HG02678 (cell line): Measurements from ENCODE around the gene ANAPC7.
A peak's percentile ranks its signal among the peaks of the same experiment; 100 is the strongest.
"Not testable (repeated sequence)": the region's sequence is repeated elsewhere in the genome, so short reads cannot be mapped to it uniquely, and the experiment has no call there.

Experiments
- ATAC-seq: cut with Tn5 transposase; IDR thresholded peaks from one replicate; pipeline ENCODE4 v1.9.1; 2021; ENCODE audit warnings: mild to moderate bottlenecking, moderate library complexity; ENCODE audit not compliant: unreplicated experiment

Gene ANAPC7

DNA sequence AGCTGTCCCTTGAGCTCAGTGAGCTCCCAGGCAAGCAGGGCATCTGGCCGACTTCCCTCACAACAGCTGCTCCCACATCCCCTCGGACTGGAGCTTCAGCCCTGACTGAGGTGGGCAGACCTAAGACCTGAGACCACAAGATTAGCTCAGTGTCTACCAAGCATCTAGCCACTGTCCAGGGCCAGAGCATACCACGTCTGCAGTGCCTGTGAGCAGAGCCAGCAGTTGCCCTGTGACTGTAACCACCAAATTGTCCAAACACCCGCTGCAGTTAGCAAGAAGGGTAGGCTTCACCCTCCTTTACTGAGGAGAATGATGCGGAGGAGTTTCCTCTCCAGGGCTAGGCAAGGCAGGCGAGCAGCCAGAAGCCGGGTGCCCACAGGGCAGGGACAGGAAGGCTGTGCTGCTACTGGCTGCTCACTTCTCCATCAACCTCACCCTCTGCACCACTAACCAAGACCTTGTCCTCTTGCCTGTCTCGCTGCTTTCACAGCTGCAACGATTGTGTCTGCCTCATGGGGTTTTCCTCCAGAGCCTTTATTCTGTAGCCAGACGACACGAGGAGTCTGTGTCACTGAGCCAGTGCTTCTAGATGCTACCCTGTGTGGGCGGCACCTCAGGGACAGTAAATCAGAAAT is 53.9 kb downstream of the ANAPC7 start:
- peak; percentile 50 for ATAC-seq

DNA sequence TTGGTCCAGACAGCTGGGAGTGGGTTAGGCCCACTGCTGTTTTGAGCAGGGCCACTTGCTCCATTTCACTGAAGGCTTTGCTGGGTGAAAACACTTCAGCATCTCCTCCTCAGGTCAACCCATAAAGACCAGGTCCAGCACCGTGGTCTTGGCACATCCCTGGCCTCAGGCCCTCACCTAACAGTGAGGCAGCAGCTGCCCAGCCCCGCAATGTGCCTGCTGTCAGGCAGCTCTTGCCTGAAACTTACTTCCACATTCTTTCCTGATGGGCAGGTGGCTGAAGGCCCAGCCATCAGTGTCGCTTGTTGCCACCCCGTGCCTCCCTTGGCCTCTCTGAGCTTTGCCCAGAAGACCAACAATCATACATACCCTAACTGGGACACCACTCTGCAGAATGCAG is 54.4 kb downstream of the ANAPC7 start:
- ATAC-seq, result no peak

DNA sequence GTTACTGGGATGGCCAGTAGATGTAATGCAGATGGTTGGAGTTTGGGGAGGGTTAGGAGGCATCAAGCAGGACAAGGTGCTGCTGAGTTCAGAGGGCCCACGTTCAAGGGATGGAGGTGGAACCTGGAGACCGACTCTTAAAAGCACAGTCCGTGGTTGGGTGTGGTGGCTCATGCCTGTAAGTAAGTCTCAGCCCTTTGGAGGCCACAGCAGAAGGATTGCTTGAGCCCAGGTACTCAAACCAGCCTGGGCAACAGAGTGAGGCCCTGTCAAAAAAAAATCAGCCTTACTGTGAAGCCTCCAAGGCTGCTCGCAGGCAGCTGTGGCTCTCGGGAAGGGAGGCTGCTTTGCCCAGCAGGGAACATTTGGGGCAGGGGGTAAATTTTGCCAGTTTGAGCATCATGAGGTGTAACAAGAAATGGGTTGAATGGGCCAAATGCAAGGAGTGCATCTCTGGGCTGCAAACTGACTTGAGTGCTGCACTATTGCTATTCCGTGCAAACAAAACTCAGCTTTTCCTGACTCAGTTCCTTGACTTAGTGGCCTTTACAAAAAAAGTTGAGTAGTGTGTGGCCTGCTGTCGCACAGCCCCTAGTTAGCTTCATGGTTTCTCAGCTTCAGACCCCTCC is 55.0 kb downstream of the ANAPC7 start:
- no peak for ATAC-seq

DNA sequence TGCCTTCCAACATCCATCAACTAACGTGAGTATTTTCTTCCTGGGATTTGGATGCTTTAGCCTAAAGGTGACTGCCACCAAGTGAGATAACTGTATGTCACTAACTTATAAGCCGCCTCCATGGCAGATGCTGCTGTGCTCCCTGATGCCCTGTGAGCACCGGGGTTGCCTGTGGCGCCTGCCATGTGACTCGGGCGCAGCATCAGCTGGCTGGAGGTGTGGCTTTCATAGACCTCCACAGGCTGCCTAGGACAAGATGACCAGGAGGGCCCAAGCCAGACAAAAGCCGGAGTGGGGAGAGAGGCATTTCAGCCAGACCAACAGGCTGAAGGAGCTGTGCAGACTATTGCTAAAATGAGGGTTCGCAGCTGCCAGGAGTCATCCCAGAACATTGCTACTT is 55.7 kb downstream of the ANAPC7 start:
- no peak for ATAC-seq

DNA sequence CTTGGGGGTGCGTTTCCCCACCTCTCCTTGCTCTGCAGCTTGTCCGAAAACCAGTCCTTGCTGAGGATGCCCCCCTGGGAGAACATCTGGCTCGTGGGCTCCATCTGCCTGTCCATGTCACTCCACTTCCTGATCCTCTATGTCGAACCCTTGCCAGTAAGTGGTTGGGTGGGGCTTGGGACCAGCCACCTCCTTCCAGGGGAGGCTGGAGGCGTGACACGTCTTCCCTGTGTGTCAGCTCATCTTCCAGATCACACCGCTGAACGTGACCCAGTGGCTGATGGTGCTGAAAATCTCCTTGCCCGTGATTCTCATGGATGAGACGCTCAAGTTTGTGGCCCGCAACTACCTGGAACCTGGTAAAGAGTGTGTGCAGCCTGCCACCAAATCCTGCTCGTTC is 57.5 kb downstream of the ANAPC7 start:
- ATAC-seq, result no peak

DNA sequence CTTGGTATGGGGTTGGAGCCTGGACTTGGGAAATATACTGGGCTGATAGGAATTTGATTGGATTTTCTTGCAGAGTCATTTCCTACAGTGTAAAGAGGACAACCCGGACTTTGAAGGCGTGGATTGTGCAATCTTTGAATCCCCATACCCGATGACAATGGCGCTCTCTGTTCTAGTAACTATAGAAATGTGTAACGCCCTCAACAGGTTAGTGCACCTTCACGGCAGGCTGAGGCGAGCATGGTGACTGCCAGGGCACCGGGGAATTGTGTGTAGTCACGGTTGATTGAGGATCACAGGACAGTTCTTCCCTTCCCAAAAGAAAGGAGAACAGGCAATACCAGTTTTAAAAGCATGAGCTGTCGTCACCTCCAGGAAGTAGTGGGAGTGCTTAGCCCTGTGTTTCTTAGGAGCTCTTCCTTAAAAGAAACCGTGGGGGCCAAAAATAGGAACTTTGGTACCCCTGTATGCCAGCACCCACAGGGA is 58.3 kb downstream of the ANAPC7 start:
- no peak for ATAC-seq

DNA sequence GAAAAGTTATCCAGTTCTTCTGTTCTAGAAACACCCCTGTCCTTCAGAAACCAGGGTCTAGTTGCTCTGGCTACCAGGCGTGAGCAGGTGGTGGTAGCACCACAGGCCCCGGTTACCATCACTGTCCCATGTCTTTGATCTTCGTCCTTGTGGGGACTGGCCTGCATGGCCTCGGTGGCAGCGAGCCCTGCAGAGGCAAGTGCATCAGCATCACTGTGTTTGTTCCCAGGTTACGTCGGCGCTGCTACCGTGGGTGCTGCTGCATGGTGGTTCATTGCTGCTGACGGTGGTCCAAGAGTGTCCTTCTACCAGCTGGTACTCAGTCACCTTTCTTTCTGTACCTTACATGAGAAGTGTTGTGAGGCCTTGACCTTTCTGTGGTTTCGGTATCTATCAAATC is 58.9 kb downstream of the ANAPC7 start:
- no peak for ATAC-seq

DNA sequence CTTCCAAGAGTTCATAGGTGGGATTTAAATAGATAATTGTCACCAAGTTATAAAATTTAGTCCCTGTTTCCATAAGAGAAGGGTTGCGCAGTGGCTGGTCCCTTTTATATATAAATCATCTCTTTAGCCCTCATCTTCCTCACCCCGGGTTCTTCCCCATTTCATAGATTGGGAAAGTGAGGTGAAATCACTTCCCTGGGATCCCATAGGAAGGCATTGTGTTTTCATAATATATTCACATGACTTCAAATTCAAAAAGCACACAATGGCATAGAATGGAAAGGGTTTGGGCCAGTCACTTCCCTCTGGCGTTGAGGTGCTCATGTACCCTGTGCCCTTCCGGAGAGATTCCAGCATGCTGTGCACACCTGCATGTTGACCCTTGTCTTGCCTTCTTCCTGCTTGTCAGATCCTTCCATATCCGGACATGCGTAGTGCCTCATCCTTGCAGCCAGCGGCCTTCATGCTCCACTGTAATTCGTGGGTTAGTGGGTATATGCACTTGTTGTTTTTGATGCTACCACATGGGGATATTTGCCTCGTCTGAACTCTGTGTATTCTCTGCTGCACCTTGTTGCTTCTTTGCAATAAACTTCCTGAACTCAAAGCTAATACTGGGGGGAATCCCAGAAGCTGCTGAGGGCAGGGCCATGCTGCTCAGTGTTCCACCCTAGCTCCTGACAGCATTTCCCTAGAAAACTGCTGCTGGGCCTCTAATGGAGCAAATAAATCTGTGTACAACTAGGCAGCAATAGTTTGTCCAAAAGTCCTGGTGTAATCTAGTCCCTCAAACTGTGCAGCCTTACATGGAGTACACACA is 59.6 kb downstream of the ANAPC7 start:
- ATAC-seq, result no peak

DNA sequence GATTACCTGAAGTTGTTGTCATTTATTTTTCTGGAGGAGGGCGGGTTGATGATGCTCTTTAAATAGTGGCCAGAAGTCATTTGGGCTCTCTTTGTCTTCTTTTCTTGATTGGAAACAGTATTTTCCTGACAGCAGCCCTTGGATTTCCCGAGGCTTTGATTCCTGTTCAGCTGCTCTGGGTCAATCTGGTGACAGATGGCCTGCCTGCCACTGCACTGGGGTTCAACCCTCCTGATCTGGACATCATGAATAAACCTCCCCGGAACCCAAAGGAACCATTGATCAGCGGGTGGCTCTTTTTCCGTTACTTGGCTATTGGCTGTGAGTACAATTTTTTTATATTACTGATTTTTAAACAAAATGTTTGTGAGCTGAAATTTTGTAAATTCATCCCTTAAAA is 60.4 kb downstream of the ANAPC7 start:
- ATAC-seq, result no peak

DNA sequence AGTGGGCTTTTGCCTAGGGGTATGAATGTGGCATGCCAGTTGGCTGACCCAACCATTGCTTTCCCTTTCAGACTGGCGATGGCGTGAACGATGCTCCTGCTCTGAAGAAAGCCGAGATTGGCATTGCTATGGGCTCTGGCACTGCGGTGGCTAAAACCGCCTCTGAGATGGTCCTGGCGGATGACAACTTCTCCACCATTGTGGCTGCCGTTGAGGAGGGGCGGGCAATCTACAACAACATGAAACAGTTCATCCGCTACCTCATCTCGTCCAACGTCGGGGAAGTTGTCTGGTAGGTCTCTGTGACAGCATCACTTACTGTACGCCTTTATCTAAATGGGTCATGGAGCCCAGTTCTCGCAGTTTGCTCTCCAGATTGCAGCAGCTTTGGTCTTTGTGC is 61.4 kb downstream of the ANAPC7 start:
- ATAC-seq, result no peak

DNA sequence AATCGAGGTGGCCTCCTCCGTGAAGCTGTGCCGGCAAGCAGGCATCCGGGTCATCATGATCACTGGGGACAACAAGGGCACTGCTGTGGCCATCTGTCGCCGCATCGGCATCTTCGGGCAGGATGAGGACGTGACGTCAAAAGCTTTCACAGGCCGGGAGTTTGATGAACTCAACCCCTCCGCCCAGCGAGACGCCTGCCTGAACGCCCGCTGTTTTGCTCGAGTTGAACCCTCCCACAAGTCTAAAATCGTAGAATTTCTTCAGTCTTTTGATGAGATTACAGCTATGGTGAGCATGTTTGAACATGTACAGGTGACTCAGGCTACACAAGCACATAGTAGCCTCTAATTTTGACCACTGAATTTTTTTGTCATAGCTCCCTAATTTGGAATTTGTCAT is 62.8 kb downstream of the ANAPC7 start:
- ATAC-seq, result no peak

DNA sequence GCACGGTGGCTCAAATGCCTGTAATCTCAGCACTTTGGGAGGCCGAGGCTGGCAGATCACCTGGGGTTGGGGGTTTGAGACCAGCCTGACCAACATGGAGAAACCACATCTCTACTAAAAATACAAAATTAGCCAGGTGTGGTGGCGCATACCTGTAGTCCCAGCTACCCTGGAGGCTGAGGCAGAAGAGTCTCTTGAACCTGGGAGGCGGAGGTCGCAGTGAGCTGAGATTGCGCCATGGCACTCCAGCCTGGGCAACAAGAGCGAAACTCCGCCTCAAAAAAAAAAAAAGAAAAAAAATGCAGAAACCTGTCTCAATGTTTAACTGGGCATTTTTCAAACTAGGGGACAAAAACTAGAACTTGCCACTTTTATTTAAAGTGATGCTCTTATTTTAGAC is 63.2 kb downstream of the ANAPC7 start:
- ATAC-seq, result not testable (repeated sequence)

DNA sequence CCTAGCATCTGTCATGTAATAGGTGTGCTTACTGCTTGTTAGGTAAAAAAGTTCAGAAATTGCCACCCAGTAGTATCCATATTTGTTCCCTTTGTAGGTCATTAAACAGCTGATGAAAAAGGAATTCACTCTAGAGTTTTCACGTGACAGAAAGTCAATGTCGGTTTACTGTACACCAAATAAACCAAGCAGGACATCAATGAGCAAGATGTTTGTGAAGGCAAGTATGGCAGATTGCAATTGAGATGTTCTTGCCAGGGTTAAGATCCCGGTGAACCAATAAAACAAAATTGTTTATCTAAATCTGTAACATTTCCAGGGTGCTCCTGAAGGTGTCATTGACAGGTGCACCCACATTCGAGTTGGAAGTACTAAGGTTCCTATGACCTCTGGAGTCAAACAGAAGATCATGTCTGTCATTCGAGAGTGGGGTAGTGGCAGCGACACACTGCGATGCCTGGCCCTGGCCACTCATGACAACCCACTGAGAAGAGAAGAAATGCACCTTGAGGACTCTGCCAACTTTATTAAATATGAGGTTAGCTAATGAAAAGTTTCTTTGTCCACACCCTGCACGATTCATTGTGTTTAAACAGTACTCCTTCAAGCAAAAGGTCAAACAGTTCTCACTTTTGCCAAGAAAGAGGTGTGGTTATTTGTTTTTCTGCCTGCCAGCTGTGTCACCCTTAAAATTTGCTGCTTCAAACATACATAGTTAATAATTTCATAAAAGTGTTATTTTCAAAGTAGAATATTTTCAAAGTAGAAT is 64.1 kb downstream of the ANAPC7 start:
- ATAC-seq, result no peak

DNA sequence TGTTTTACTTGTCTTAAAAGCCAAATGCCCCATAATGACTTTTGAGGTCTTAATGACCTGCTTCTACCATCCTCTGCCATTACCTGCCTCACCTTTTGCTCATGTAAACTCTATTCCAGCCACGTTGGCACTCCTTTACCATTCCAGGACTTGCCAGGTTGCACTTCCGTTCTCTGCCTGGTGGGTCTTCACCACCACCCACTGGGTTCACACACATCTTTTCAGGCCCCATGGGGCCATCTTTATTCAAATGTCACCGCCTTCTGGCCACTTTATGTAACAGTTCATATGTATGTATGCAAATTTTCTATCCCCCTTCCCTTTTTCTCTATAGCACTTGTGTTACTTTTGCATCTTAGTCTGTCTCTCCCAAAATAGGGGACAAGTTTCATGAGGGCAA is 64.8 kb downstream of the ANAPC7 start:
- ATAC-seq, result no peak

DNA sequence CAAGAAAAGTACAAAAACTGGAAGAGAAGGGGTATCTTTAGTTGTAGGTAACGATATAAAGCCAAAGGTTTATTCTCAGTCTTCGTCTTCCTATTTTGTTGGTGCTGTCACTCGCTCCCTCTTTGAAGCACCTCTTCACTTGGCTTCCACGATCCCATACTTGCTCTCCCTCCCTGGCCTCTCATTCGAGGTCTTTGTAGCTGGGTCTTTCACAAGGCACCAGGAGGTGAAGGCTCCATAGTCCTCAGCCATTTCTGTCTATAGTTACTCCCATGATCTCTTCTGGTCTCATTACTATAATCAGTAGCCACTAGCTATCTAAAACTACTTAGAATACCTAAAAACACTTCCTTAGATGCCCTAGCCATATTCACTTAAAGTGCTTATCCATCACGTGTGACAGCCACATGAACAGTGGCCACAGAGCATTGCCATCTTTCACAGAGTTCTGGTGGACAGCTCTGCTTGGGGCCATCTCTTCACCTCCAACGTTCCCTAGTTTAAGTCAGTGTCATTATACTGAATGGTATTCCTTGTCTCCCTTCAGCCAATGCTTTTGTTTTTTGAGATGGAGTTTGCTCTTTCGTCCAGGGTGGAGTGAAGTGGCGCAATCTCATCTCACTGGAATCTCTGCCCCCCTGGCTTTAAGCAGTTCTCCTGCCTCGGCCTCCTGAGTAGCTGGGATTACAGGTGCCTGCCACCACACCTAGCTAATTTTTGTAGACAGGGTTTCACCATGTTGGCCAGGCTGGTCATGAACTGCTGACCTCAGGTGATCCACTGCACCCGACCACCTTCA is 65.4 kb downstream of the ANAPC7 start:
- no peak for ATAC-seq

DNA sequence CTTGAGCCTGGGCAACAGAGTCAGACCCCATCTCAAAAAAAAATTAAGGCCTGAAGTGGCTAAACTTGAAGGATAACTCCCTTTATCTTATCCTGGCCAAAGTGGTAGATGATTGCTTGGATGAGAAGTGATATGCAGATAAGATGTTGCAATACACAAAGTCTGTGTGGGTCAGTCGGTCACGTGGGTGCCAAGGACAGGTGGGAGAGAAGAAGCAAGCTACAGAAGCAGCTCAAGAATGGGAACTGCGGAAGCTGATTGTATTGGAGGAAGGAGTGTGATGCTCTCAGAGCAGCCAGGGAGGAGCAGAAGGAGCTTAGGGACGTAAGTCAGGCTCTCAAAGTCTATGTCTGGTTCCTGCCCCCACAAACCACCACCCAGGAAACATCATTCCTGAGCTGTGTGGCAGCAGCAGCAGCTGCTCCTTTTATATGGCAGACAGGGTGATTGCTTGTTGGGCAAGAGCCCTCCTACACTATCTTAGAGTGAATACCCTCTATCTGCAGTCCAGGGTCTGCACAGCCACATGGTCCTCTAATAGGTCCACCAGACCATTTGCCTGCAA is 67.9 kb downstream of the ANAPC7 start:
- no peak for ATAC-seq

DNA sequence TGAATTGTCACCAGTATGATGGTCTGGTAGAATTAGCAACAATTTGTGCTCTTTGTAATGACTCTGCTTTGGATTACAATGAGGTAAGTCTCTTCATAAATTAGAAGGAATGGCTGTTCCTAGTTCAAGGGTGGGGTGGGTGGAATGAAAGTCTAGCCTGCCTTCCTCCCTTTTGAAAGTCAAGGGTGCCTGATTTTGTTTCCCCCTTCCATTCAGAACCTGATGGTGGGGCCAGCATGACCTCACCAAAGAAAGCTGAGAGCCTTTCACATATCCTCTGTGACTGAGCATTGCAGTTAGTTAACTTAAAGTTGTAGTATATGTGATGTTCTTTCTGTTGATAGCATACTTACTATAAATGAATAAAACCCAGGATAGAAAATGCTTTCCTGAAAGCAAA is 70.3 kb downstream of the ANAPC7 start:
- no peak for ATAC-seq

DNA sequence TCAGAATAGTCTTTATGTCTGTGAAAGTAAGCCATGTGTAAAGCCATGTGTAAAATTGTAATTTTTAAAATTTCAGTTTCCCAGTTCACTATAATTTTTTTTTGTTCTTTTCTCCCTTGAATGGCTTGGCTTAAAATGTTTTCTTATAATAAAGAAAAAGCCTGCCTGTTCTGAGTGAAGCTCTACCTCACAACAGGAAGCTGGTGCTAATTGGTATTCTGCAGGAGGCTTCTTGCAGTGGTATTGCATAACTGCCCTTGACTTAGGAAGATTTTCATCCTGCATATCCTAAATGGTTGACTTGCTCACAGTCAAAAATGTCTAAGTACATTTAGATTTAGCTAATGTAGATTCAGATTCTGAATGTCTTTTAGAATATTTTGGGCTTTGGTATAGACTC is 73.0 kb downstream of the ANAPC7 start:
- ATAC-seq, result no peak

DNA sequence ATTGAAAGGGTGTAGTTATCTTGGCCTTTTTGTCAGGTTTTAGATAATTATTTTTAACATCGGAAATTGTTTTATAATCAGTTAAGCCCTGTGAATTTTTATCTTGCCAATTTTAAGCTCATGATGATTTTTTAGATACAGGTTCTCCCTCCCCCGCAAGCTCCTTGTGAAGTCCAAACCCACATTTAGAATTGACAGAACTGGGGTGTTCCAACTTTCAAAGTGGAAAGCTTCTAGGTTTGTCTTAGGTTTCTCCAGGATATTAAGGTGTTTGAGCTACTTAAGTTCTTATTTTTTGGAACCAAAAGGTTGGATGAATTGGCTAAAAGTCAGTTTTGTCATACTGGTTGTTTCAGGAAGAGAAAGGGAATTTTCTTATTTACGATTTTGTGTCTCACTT is 73.4 kb downstream of the ANAPC7 start:
- no peak for ATAC-seq

DNA sequence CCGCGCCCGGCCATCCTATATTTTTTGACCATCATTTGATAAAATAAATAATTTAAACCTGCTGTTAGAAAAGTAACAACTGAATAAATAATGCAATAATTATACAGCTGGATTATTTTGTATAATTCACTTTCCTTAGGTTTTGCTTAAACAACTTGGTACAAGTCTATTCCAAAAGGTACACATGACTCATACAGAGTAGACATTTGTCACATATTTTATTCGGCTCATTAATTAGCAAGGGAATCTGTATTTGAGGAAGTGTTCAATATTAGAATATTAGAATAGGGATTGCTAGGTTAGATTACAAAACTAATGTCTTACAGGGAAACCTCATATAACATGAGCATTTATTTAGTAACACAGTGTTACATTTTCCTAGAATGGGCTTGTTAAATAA is 73.8 kb downstream of the ANAPC7 start:
- no peak for ATAC-seq
